Measurements from ENCODE around the gene SMIM24. TPM values are rescaled to one million over a fixed set of nuclear protein-coding genes. Genes with fewer than 3 reads are reported as not detected.

Gene SMIM24
- total RNA-seq, 1 experiment from 2014 or later, result not detected

DNA sequence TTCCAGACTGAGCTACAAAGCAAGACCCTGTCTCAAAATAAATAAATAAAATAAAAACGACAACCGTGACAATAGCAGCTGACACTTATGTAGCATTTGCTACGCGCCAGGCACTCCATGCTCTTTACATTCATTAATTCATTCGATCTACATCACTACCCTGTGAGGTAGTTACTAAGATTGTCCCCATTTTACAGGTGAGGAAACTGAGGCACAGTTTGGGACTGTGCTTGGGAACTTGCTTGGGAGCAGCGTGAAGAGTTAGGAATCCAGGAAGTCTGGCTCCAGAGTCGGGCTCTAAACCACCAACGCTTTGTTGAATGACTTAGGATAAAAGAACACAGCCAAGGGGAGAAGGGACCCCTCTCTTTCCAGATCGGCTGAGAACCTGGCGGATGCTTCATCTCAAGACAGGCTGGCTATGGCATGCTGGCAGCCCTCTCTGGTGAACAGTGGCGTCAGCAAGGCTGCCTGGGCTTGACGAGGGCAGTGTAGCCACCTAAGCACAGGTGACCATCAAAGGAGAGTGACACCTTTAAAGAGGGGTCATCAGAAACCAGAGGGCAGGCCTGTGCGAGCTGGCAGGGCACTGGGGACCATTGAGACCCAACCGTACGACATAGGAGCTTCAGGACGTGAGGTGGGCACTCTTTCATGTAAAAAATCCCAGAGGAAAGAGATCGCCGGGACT, 19.6 kb upstream of the SMIM24 start:
- DNase-seq (ENCODE audit: extremely low read depth, low read depth), result no peak

DNA sequence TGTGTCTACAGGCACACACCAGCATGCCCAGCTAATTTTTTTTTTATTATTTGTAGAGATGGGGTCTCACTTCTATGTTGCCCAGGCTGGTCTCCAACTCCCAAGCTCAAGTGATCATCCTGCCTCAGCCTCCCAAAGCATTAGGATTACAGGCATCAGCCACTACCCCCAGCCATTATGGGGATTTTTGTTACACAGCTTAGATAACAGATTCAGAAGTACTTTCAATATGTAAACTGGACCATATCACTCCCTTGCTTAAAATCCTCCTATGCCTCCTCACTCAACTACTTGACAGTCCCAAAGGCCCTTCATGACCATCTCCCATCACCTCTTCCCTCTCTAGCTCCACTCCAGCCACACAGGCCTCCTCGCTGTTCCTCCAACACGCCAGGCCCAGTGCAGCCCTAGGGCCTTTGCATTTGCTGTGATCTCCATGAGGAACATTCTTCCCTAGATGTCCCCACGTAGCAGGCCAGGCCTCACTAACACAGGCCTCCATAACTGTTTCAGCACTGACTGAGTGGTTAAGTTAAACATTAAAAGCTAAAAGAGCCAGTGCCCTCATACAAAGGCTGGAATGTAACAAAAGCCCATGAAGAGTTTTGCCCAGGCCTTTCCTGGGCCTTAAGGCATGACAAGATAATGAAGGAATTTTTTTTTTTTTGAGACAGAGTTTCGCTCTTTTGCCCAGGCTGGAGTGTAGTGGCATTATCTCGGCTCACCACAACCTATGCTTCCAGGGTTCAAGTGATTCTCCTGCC, 17.6 kb upstream of the SMIM24 start:
- DNase-seq (ENCODE audit: extremely low read depth, low read depth), result no peak

DNA sequence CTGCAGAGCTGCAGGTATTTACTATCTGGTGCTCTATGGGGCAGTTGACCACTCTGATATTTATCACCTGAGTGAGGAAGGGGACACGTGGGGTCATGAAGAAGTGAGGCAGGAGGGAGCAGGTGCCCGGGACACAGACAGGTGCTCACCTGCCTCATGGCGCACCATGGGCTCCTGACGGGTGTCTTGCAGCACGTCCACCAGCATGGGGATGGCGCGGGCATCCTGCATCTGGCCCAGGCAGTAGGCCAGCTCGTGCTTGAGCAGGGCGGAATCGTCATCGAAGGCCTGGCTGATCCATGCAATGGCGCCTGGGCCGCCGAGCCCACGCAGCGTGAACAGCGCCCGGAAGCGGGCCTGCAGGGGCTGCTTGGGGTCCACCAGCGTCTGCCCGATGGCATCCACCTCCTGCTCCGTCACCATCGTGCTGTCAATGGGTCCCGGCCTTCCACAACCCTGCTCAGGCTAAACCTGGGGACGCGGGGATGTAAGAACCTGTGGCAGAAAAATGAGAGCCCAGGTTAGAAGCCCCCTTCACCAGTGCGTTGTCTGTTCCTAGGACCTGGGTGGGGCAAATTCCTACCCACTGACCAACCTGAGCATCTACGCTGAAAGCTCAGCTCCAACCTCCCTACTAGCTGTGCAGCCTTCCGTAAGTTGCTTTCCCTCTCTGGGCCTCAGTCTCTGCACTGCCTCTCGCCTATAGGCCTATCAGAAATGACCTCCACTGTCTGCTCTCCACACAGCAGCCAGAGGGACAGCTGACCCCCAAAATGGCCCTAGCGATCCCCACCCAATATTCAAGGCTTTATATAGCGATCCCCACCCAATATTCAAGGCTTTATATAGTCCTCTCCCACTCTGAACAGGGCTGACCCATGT, 16.3 kb upstream of the SMIM24 start:
- no peak for DNase-seq (ENCODE audit: extremely low read depth, low read depth)

DNA sequence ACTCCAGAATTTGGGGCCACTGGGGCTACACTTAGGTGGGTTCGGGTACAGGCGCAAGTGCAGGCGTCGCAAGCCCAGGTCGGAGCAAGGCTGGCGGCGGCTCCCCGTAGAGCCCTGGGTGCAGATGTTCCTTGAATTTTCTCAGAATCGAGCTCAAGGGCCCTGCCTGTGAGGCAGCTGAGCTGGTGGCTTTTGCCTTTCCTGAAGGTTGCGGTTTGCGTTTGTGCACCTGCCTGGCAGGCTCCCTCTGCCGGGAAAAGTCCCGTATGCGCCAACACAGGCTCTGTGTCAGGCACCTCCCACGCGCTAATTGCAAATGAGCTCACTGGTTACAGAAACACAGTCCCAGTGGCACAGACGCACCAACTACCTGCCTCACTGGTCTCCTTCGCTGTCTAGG, 14.2 kb upstream of the SMIM24 start:
- no peak for DNase-seq (ENCODE audit: extremely low read depth, low read depth)

DNA sequence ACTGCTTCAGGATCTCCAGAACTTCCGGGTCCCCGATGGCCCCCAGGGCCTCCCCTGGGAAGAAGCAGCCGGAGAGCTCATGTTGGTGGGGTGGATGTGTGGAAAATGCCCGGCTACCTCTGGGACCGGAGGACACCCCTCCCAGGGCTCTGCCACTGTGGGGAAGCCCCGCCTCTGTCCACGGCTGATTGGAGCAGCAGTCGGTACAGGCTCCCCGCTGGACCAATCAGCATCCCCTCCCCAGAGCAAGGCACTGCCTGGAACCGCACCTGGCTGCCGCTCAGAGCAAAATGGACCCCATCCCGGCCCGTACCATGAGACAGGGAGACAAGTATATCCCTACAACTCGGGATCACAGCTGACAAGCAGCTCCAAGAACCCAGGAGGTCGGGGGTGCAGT, 13.7 kb upstream of the SMIM24 start:
- no peak for DNase-seq (ENCODE audit: extremely low read depth, low read depth)

DNA sequence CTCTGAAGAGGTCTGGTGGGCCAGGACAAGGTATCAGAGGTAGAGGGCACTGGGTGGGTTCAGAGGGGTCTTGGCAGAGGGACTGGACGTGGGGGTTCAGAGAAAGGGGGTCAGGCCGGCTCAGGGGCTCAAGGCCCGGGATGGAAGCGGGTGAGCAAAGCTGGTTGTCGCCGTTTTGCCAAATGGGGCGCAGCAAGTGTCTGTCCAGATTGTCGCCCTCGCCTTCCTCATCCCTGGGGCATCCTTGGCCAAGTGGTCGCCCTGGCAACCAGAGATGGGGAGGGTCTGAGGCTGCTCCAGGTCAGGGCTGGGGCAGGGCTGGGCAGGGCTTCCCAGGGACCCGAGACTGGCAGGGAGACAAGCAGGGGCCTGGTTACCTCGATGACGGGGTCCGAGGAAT, 13.3 kb upstream of the SMIM24 start:
- DNase-seq (ENCODE audit: extremely low read depth, low read depth), result no peak

DNA sequence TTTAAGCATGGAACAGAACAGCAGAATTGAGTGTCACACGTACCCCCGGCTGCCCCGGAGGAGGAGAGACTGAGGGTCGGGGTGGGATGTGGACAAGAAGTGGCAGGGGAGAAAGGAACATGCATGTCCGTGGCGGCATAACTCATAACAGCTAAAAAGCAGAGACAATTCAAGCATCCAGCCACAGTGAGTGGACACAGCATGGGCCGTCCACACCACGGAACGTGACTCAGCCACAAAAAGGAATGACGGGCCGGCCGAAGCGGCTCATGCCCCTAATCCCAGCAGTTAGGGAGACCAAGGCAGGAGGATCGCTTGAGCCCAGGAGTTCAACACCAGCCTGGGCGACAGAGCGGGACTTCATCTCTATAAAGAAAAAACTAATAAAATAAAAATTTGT, 12.6 kb upstream of the SMIM24 start:
- DNase-seq (ENCODE audit: extremely low read depth, low read depth), result no peak

DNA sequence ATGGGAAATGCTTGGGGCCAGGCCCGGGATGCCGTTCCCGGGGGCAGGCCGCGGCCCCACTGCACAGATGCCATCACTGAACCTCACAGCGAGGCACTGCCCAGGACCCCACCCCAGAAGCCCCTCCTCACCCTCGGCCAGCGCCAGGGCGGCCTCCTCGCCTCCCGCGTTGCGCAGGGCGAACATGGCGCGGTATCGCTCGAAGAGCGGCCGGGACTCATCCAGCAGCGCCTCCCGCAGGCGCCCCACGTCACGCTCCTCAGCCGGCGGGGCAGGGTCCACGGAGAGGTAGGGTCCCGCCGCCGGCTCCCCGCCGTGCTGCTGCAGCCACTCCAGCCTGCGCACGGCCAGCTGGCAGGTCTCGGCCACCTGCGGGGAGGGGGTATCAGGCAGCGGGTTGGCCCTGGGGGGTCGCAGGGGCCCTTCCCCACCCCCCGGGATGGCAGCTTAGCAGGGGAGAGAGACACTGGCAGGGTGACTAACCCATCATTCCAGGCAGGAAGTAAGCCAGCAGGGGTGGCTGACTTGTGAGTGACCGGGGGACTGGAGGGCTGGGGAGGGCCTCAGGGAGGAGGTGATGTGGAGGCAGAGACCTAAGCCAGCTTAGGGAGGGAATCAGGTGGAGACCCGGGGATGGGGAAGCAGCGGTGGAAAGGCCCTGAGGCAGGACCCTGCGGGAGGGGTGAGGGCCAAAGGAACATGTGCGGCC, 12.0 kb upstream of the SMIM24 start:
- no peak for DNase-seq (ENCODE audit: extremely low read depth, low read depth)

DNA sequence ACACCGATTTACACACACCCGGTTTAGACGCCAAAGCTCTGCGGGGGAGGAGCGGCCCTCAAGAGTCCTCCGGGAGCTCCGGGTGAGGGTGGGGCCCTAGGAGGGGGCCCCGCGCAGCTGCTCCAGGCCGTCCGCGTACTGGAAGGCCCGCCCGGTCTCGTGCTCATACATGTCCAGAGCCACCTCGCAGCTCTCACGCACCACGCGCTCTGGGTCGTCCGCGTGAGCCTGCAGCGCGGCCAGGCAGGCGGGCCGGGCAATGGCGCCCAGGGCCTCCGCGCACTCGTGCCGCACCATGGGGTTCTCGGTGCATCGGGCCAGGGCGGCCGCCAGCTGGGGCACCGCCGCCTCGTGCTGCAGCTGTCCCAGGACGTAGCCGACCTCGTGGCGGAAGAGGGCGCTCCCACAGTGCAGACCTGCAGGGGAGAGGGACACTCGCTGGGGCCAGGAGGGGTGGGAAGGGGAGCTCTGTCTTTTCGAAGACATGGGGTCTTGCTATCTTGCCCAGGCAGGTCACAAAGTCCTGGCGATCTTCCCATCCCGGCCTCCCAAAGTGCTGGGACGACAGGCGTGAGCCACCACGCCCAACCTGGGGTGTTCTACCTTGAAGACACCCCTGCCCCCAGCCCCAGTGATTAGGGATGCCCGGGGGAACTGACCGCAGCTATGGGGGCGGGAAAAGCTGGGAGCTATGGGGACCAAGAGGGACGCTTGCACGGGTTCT, 11.2 kb upstream of the SMIM24 start:
- DNase-seq (ENCODE audit: extremely low read depth, low read depth), result no peak

DNA sequence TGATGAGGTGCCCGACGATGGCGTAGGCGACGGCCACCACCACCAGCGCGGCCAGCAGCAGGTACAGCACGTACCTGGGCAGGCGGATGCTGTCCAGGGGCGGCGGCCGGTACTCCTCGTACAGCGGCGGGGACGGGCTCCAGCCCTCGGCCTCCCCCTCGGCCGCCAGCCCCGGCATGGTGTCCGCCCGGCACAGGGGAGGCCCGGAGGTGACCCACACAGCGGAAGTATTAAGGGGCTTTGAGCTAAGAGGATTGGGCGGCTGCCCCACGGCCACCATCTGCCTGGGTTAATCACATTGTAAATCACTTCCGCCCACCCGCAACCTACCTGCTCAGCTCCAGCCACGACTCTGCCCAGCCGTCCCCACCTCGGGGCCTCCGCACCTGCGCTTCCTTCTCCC, 2.9 kb upstream of the SMIM24 start, which contains the start of gene SMIM44:
Gene SMIM44 (minus strand): TSS at position 216 of the 403 bp plus-strand sequence. CDS start 38 bp downstream, at position 178.
- no peak for DNase-seq (ENCODE audit: extremely low read depth, low read depth)

DNA sequence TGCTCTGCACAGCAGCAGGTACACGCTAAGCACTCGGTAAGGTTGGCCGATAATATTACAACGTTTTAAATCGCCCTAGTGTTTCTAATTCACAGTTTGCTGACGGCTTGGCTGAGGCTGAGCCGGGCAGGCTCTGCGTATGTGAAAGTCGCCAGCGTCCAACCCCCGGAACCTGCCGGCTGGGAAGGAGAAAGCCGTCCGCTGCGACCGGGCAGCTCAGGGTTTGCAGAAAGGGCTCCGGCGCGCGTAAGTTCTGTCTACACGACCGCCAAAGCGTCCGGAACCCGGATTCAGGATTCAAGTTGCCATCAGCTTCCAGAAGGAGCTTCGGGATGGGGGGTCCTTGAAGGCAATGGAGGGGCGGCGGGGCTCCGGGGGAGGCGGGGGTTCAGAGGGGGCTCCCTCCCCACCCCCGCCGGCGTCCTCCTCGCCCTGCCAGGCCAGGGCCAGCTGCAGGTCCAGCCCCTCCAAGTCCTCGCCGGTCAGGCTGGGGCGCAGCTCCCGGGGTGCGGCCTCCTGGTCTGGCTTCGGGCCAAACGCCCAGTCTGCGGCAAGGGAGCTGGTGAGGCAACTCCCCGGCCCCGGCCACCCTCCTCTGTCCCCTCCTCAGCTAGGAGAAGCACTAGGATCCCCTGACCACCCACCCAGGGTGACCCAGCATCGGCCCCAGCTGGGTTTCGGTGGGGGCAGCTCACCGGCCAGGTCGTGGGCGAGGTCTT, 2.3 kb upstream of the SMIM24 start:
- DNase-seq (ENCODE audit: extremely low read depth, low read depth), result no peak

DNA sequence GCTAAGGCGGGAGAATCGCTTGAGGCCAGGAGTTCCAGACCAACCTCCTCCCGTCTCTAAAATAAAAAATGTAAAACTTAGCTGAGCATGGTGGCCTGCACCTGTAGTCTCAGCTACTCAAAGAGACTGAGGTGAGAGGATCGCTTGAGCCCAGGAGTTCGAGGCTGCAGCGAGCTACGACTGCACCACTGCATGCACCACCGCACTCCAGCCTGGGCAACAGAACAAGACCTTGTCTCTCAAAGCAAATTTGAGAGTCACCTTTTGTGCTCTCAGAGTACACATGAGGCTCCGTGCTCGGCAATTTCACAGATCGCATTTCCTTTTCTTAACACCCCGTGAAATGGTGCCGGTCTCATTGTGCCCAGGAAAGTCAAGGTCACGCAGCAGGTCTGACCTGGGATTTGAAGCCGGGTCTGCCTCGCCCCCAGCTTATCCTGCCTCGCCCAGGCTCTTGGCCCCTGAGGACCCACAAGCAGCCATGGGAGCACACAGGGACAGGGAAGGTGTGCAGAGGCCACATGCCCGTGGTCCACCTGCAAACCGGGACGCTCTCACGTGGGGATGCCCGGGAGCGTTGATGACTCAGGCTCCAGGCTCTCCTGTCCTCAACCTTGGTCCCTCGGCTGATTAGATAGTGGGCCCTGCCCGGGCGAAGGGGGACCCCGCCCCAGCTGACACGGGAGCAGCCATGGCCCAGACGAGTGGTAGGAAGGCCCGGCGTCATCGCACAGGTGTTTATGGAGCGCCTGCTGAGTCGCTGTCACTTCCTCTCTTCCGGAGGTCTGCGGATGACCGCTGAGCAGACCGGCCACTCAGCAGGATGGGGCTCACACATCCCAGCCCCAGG, 1.1 kb upstream of the SMIM24 start:
- no peak for DNase-seq (ENCODE audit: extremely low read depth, low read depth)

DNA sequence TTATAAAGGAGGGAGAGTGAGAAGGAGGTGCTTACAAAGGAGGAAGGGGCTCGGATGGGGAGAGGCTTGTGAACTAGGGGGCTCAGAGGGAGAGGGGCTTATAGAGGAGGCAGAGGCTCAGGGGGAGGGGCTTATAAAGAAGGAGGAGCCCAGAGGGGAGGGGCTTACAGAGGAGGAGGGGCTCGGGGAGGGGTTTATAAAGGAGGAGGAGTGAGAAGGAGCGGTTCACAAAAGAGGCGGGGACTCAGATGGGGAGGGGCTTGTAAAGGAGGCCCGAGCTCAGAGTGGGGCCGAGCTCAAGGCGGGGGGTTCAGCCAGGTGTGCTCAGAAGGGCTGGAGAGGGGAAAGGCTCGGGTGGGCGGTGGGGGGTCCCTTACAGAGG, 500 bp downstream of the SMIM24 start:
- DNase-seq (ENCODE audit: extremely low read depth, low read depth), result no peak

DNA sequence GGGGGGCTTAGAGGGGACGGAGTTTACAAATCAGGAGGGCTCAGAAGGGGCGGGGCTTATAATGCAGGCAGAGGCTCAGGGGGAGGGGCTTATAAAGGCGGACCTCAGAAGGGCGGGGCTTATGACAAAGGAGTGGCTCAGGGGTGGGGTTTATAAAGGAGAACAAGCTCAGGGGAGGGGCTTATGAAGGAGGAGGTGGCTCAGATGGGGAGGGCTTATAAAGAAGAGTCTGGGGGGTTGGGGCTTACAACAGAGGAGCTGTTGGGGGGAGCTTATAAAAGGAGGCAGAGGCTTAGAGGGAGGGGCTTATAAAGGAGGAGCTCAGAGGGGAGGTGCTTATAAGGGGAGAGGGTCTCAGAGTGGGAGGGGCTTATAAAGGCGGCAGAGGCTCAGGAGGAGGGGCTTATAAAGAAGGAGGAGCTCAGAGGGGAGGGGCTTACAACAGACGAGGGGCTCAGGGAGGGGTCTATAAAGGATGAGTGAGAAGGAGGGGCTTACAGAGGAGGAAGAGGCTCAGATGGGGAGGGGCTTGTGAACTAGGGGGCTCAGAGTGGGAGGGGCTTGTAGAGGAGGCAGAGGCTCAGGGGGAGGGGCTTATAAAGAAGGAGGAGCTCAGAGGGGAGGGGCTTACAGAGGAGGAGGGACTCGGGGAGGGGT, 1.0 kb downstream of the SMIM24 start:
- no peak for DNase-seq (ENCODE audit: extremely low read depth, low read depth)

DNA sequence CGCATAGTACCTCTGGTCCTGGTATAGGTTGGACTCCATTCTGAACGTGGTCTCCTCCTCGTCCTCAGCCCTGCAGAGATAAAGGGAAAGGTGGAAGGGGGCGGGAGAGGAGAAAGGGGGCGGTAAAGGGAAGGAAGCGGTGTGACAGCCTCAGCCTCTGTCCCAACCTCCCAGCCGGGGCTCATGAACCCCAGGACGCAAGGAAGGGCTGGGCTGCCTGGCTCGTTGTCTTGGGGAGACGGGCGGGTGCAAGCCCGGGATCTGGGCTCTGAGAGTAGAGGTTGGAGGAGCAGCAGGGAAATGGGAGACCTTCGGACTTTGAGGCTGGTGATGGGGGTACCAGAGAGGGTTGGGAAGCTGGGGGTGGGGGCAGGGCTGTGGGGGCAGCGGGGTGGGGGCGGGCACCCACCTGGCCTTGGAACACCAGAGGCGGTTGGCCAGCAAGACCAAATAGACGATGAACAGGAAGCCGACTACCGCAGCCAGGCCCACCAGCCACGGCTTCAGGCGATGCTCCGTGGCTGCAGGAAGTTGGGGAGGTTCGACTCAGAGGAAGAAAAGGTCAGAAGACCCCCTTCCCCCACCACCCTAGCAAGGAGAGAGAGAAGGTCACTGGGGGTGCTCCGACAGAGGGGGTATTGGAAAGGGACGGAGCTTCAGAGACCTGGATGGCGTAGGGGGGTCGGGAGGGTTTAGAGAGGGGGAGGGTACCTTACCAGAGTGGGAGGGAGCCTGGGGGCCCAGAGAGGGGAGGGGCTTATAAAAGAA, 1.7 kb downstream of the SMIM24 start:
- DNase-seq (ENCODE audit: extremely low read depth, low read depth), result no peak

DNA sequence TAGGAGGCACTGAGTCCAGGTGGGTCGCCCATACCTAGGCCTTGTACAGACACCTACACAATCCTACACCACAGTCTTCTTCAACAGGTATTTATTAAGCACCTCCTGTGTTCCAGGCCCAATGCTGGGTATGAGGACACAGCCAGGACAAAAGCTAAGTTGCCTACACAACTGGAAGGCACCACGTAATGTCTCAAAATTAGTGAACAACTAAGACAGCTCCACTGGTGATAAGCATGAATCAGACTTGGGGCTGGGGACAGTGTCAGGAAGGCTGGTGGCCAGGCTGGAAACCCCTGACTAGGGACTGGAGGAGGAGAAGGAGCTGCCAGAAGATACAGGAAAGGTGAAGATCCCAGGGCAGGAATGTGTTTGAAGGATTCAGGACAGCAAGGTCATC, 2.4 kb downstream of the SMIM24 start:
- DNase-seq (ENCODE audit: extremely low read depth, low read depth), result no peak

DNA sequence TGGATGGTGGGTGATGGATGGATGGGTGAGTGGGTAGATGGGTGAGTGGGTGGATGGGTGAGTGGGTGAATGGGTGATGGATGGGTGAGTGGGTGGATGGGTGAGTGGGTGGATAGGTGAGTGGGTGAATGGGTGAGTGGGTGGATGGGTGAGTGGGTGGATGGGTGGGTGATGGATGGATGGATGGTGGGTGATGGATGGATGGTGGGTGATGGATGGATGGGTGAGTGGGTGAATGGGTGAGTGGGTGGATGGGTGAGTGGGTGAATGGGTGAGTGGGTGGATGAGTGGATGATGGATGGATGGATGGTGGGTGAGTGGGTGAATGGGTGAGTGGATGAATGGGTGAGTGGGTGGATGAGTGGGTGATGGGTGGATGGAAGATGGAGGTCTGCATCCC, 2.8 kb downstream of the SMIM24 start:
- no peak for DNase-seq (ENCODE audit: extremely low read depth, low read depth)
